GM23338 (cell line): ENCODE data around the gene LHX1. TPM values are rescaled to one million over a fixed set of nuclear protein-coding genes. Genes with fewer than 3 reads are reported as not detected.

ENCODE experiments used
- ATAC-seq: fragments of 200-7000 bp; cut with Tn5 transposase; 3 replicates; pipeline ENCODE4 v1.9.1; 2020
- DNase-seq: peaks from one replicate; pipeline ENCODE4 v3.0.0-alpha.2; 2015; ENCODE audit warnings: low spot score
- H2AFZ ChIP-seq: fragments of 200-600 bp; sonication (generic); 2 replicates; pipeline ENCODE4 v1.8.0; 2016; ENCODE audit warnings: antibody characterized with exemption, mild to moderate bottlenecking, moderate library complexity
- H3F3A ChIP-seq: fragments of 200-600 bp; sonication (generic); replicated peaks from 2 replicates; pipeline ENCODE4 v1.8.0; 2017; ENCODE audit warnings: antibody characterized with exemption, mixed run types, low read depth
- H3K27ac ChIP-seq: fragments of 200-600 bp; sonication (generic); 2 replicates; pipeline ENCODE4 v1.6.1; 2016; ENCODE audit warnings: low read depth
- H3K27me3 ChIP-seq: fragments of 200-600 bp; sonication (generic); 2 replicates; pipeline ENCODE4 v1.8.0; 2016; ENCODE audit warnings: mild to moderate bottlenecking, mixed run types, moderate library complexity; ENCODE audit not compliant: insufficient read depth
- H3K36me3 ChIP-seq: fragments of 200-600 bp; sonication (generic); 2 replicates; pipeline ENCODE4 v1.8.0; 2016; ENCODE audit warnings: mild to moderate bottlenecking; ENCODE audit not compliant: insufficient read depth
- H3K4me1 ChIP-seq: fragments of 200-600 bp; sonication (generic); 2 replicates; pipeline ENCODE4 v1.8.0; 2016; ENCODE audit warnings: mild to moderate bottlenecking, moderate library complexity; ENCODE audit not compliant: insufficient read depth
- H3K4me2 ChIP-seq: fragments of 200-600 bp; sonication (generic); 2 replicates; pipeline ENCODE4 v1.7.1; 2017; ENCODE audit warnings: mixed run types
- H3K4me3 ChIP-seq: fragments of 200-600 bp; sonication (generic); 2 replicates; pipeline ENCODE4 v1.6.1; 2016; ENCODE audit warnings: mixed run types
- H3K79me2 ChIP-seq: fragments of 200-600 bp; sonication (generic); replicated peaks from 2 replicates; pipeline ENCODE4 v1.8.0; 2017; ENCODE audit warnings: mild to moderate bottlenecking; ENCODE audit not compliant: insufficient read depth
- H3K9me2 ChIP-seq: fragments of 200-600 bp; sonication (generic); 2 replicates; pipeline ENCODE4 v1.8.0; 2017; ENCODE audit not compliant: insufficient read depth
- H4K20me1 ChIP-seq: fragments of 200-600 bp; sonication (generic); replicated peaks from 2 replicates; pipeline ENCODE4 v1.8.0; 2017; ENCODE audit warnings: mild to moderate bottlenecking; ENCODE audit not compliant: insufficient read depth
- H3K27ac Mint-ChIP-seq: 2 replicates; pipeline ENCODE4 v1.8.0; 2020; ENCODE audit warnings: inconsistent platforms, mild to moderate bottlenecking, moderate library complexity, mixed read lengths
- H3K27me3 Mint-ChIP-seq: 3 replicates; pipeline ENCODE4 v1.8.0; 2022; ENCODE audit warnings: low read depth, mild to moderate bottlenecking, moderate library complexity, mixed read lengths, inconsistent platforms; ENCODE audit not compliant: insufficient read depth, poor library complexity
- H3K36me3 Mint-ChIP-seq: 3 replicates; pipeline ENCODE4 v1.8.0; 2021; ENCODE audit warnings: low read depth, mild to moderate bottlenecking, inconsistent platforms, moderate library complexity, mixed read lengths
- H3K4me1 Mint-ChIP-seq: 3 replicates; pipeline ENCODE4 v1.8.0; 2020; ENCODE audit warnings: mild to moderate bottlenecking, inconsistent platforms, mixed read lengths
- H3K4me3 Mint-ChIP-seq: 3 replicates; pipeline ENCODE4 v1.8.0; 2021; ENCODE audit warnings: moderate library complexity, mild to moderate bottlenecking, inconsistent platforms, mixed read lengths
- H3K9me3 Mint-ChIP-seq: 3 replicates; pipeline ENCODE4 v1.8.0; 2020; ENCODE audit warnings: moderate library complexity, mild to moderate bottlenecking, inconsistent platforms, mixed read lengths
- CREB1 ChIP-seq: fragments of 250-450 bp; sonication (Bioruptor Pico); IDR thresholded peaks from 2 replicates; pipeline ENCODE4 v1.5.0; 2020; ENCODE audit warnings: low read depth, mild to moderate bottlenecking, moderate library complexity
- EZH2 ChIP-seq: fragments of 200-600 bp; sonication (generic); IDR thresholded peaks from one replicate; pipeline ENCODE4 v1.8.0; 2017; ENCODE audit warnings: antibody characterized with exemption, mild to moderate bottlenecking, low read depth; ENCODE audit not compliant: unreplicated experiment
- STAT1 ChIP-seq: IDR thresholded peaks from one replicate; pipeline ENCODE4 v1.6.1; 2016; ENCODE audit warnings: antibody characterized with exemption; ENCODE audit not compliant: unreplicated experiment
- long read RNA-seq: library from polyadenylated mRNA; unstranded; transcript quantifications from one replicate; pipeline ENCODE4 v2.0.0, GENCODE V29; 2020; ENCODE audit not compliant: unreplicated experiment
- polyA plus RNA-seq: library from polyadenylated mRNA; unstranded; fragments of >200 nt; fragmentation: Nextera tagmentation; extraction: Ambion mirVana; gene quantifications from 2 replicates; pipeline ENCODE4 v1.2.1, GENCODE V29; 2016
- total RNA-seq: library from RNA; depleted of rRNA; stranded (reverse); fragments of >200 nt; shearing (Covaris generic); gene quantifications from 2 replicates; pipeline ENCODE4 v1.2.3, GENCODE V29; 2014; rRNA removed
- TF ChIP-seq, protein P1 (sequence below), 2 experiments: fragments of 200-600 bp in 1 of 2; sonication (generic) in 1 of 2; conservative IDR thresholded peaks; 2 replicates each; pipeline versions ENCODE4 v1.5.1 to v1.6.1; 2016 to 2017; ENCODE audit warnings: antibody characterized with exemption in 2 of 2, low read depth in 2 of 2, mild to moderate bottlenecking in 2 of 2, moderate library complexity in 1 of 2
- TF ChIP-seq, protein P2 (sequence below): fragments of 250-450 bp; sonication (Bioruptor Pico); IDR thresholded peaks from 2 replicates; pipeline ENCODE4 v1.5.0; 2020; ENCODE audit warnings: mild to moderate bottlenecking, moderate library complexity
- TF ChIP-seq, protein P3 (sequence below): IDR thresholded peaks from 2 replicates; pipeline ENCODE4 v1.6.1; 2016; ENCODE audit warnings: antibody characterized with exemption

LHX1 gene
- total RNA-seq = 0.52 and 0.58 TPM in 2 replicates
- polyA plus RNA-seq = 0.74 and 1.1 TPM in 2 replicates
- long read RNA-seq, partial matches to known transcripts = 0 of 1 reads
- long read RNA-seq, other reads (novel, unspliced or antisense) = 0 of 1 reads

DNA sequence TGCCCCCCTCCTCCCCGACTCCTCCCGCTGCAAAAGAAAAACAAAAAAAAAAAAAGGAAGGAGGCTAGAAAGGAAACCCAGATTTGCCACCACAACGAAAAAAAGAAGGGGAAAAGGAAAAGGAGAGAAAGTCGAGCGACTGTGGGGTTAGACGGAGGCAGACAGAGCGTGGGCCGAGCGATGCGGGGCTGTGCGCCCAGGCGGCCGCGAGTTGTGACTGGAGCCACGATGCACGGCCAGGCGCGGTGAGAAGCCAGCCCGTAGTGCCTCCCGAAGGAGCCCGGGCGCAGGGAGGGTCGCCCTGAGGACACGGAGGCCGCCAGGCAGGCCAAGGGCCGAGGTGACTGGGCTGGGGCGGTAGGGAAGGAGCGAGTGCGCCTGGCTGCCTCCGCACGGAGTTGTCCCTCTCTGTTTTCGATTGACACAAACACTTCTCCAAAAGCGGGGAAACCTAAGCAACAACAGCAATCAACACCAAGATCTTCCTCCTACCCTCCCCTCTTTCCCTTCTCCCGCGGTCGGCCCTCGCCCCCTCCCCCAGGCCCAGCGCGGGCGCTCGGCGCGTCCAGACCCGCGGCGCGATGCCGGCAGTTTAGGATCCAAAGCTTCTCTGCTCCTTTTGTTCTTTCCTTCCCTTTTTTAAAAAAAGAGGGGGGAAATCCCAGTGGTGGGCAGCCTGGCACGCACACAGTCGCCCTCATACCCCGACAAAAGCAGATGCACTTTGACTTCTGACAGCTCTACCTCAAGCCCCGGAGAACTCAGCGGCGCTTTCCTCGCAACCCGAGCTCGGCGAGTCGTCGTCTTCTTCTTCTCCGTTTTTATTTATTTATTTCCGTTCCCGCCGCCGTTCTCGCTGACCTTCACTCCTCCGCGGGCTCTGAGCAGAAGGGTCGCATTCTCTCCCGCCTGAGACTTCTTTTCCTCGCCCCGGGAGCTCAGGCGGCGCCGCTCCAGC is at the start of gene LHX1:
LHX1 (plus strand) TSS at position 475 of the 958 bp plus-strand sequence. CDS start 723 bp downstream, outside the sequence.
- H3K79me2 ChIP-seq = no peaks in the 10 kb centered on the region
- peak; percentile 76 for DNase-seq
- H2AFZ ChIP-seq = peak within 1 kb of the TSS; percentile 97
- H3K27me3 Mint-ChIP-seq = peaks cover 99% of the 10 kb centered on the region
- H3K36me3 ChIP-seq = no peaks in the 10 kb centered on the region
- ATAC-seq = peak; percentile 0
- H3K9me2 ChIP-seq = no peaks in the 10 kb centered on the region
- peaks cover 100% of the 10 kb centered on the region for H3K27me3 ChIP-seq
- peak within 1 kb of the TSS; percentile 80 for H3K4me3 Mint-ChIP-seq
- H3K4me1 Mint-ChIP-seq = peaks cover 68% of the 10 kb centered on the region
- peaks cover 8% of the 10 kb centered on the region for H4K20me1 ChIP-seq
- no peak within 1 kb of the TSS for H3K27ac ChIP-seq
- peak within 1 kb of the TSS; percentile 84 for H3K4me3 ChIP-seq
- H3F3A ChIP-seq = peaks cover 48% of the 10 kb centered on the region
- no peak within 1 kb of the TSS for H3K27ac Mint-ChIP-seq
- peaks cover 72% of the 10 kb centered on the region for H3K4me1 ChIP-seq
- peaks cover 7% of the 10 kb centered on the region for H3K9me3 Mint-ChIP-seq
- no peak for TF ChIP-seq CREB1
- TF ChIP-seq EZH2 = peak; percentile 91
- no peak for TF ChIP-seq STAT1
- TF ChIP-seq, protein P1, sequence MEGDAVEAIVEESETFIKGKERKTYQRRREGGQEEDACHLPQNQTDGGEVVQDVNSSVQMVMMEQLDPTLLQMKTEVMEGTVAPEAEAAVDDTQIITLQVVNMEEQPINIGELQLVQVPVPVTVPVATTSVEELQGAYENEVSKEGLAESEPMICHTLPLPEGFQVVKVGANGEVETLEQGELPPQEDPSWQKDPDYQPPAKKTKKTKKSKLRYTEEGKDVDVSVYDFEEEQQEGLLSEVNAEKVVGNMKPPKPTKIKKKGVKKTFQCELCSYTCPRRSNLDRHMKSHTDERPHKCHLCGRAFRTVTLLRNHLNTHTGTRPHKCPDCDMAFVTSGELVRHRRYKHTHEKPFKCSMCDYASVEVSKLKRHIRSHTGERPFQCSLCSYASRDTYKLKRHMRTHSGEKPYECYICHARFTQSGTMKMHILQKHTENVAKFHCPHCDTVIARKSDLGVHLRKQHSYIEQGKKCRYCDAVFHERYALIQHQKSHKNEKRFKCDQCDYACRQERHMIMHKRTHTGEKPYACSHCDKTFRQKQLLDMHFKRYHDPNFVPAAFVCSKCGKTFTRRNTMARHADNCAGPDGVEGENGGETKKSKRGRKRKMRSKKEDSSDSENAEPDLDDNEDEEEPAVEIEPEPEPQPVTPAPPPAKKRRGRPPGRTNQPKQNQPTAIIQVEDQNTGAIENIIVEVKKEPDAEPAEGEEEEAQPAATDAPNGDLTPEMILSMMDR (conservative IDR thresholded peaks at IDR 0.05; ENCODE audit: low read depth in 2 of 2) = no peak
- TF ChIP-seq, protein P2, sequence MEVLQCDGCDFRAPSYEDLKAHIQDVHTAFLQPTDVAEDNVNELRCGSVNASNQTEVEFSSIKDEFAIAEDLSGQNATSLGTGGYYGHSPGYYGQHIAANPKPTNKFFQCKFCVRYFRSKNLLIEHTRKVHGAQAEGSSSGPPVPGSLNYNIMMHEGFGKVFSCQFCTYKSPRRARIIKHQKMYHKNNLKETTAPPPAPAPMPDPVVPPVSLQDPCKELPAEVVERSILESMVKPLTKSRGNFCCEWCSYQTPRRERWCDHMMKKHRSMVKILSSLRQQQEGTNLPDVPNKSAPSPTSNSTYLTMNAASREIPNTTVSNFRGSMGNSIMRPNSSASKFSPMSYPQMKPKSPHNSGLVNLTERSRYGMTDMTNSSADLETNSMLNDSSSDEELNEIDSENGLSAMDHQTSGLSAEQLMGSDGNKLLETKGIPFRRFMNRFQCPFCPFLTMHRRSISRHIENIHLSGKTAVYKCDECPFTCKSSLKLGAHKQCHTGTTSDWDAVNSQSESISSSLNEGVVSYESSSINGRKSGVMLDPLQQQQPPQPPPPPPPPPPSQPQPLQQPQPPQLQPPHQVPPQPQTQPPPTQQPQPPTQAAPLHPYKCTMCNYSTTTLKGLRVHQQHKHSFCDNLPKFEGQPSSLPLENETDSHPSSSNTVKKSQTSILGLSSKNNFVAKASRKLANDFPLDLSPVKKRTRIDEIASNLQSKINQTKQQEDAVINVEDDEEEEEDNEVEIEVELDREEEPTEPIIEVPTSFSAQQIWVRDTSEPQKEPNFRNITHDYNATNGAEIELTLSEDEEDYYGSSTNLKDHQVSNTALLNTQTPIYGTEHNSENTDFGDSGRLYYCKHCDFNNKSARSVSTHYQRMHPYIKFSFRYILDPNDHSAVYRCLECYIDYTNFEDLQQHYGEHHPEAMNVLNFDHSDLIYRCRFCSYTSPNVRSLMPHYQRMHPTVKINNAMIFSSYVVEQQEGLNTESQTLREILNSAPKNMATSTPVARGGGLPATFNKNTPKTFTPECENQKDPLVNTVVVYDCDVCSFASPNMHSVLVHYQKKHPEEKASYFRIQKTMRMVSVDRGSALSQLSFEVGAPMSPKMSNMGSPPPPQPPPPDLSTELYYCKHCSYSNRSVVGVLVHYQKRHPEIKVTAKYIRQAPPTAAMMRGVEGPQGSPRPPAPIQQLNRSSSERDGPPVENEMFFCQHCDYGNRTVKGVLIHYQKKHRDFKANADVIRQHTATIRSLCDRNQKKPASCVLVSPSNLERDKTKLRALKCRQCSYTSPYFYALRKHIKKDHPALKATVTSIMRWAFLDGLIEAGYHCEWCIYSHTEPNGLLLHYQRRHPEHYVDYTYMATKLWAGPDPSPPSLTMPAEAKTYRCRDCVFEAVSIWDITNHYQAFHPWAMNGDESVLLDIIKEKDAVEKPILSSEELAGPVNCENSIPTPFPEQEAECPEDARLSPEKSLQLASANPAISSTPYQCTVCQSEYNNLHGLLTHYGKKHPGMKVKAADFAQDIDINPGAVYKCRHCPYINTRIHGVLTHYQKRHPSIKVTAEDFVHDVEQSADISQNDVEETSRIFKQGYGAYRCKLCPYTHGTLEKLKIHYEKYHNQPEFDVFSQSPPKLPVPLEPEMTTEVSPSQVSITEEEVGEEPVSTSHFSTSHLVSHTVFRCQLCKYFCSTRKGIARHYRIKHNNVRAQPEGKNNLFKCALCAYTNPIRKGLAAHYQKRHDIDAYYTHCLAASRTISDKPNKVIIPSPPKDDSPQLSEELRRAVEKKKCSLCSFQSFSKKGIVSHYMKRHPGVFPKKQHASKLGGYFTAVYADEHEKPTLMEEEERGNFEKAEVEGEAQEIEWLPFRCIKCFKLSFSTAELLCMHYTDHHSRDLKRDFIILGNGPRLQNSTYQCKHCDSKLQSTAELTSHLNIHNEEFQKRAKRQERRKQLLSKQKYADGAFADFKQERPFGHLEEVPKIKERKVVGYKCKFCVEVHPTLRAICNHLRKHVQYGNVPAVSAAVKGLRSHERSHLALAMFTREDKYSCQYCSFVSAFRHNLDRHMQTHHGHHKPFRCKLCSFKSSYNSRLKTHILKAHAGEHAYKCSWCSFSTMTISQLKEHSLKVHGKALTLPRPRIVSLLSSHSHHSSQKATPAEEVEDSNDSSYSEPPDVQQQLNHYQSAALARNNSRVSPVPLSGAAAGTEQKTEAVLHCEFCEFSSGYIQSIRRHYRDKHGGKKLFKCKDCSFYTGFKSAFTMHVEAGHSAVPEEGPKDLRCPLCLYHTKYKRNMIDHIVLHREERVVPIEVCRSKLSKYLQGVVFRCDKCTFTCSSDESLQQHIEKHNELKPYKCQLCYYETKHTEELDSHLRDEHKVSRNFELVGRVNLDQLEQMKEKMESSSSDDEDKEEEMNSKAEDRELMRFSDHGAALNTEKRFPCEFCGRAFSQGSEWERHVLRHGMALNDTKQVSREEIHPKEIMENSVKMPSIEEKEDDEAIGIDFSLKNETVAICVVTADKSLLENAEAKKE = no peak
- TF ChIP-seq, protein P3, sequence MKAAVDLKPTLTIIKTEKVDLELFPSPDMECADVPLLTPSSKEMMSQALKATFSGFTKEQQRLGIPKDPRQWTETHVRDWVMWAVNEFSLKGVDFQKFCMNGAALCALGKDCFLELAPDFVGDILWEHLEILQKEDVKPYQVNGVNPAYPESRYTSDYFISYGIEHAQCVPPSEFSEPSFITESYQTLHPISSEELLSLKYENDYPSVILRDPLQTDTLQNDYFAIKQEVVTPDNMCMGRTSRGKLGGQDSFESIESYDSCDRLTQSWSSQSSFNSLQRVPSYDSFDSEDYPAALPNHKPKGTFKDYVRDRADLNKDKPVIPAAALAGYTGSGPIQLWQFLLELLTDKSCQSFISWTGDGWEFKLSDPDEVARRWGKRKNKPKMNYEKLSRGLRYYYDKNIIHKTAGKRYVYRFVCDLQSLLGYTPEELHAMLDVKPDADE = no peak
- H3K36me3 Mint-ChIP-seq = peaks cover 2% of the 10 kb centered on the region; the same call in 1 of the 3 replicates
- peak within 1 kb of the TSS; percentile 95 for H3K4me2 ChIP-seq
